ENCODE results near the gene LTA. TPM values are rescaled to one million over a fixed set of nuclear protein-coding genes. Genes with fewer than 3 reads are reported as not detected.

The LTA gene
- total RNA-seq, 2 donors from 2014 or later, result 1.2 TPM; not detected in 1

- no peak within 1 kb of the TSS for H3K4me3 ChIP-seq
- WGBS, result 74% methylated on average over 7 of the region's 7 CpGs
- H3K9me3 ChIP-seq, result no peaks in the 10 kb centered on the region
- H3K36me3 ChIP-seq, result peaks cover 11 to 13% of the 10 kb centered on the region in 2 donors
- H3K27me3 ChIP-seq (replicated peaks; ENCODE audit: insufficient read depth), result no peaks in the 10 kb centered on the region
- intact Hi-C loops (cut with DNase I), result no loop called here
- TF ChIP-seq CTCF (IDR thresholded peaks at IDR 0.05) (no peak), POLR2AphosphoS5 (IDR thresholded peaks at IDR 0.05) (no peak), POLR2A (IDR thresholded peaks at IDR 0.05) (no peak)
- H3K4me1 ChIP-seq (replicated peaks), result no peaks in the 10 kb centered on the region
- DNase-seq (ENCODE audit: low spot score), result no peak
- H3K27ac ChIP-seq, result no peak within 1 kb of the TSS
Observed at GRCh38 chr6:31528821-31529328, 43.2 kb upstream of the LTA start, which contains the start of gene MCCD1. Gene MCCD1, plus strand, starts transcription at chr6:31528962. Its CDS starts 53 bp downstream, at chr6:31529015.

GRCh38 chr6:31529329-31530150 is 42.5 kb upstream of the LTA start:
- Histone ChIP-seq H3K4me1 (replicated peaks) (no peaks in the 10 kb centered on the region), H3K9me3 (no peaks in the 10 kb centered on the region), H3K36me3 (peaks cover 11 to 14% of the 10 kb centered on the region in 2 donors), H3K27ac (no peak overlapping the region), H3K4me3 (no peak overlapping the region), H3K27me3 (replicated peaks; ENCODE audit: insufficient read depth) (no peaks in the 10 kb centered on the region)
- DNase-seq (ENCODE audit: low spot score), result no peak
- 44% methylated on average over 12 of the region's 12 CpGs for WGBS
- intact Hi-C loops (cut with DNase I), result no loop called here
- no peak for TF ChIP-seq CTCF (IDR thresholded peaks at IDR 0.05)
- TF ChIP-seq POLR2A (IDR thresholded peaks at IDR 0.05), result no peak
- TF ChIP-seq POLR2AphosphoS5 (IDR thresholded peaks at IDR 0.05), result no peak

GRCh38 chr6:31530659-31531058 is 41.4 kb upstream of the LTA start:
- intact Hi-C loops (cut with DNase I), result no loop called here
- H3K27me3 ChIP-seq (replicated peaks; ENCODE audit: insufficient read depth), result no peaks in the 10 kb centered on the region
- peaks cover 15 to 22% of the 10 kb centered on the region in 2 donors for H3K36me3 ChIP-seq
- H3K9me3 ChIP-seq, result no peaks in the 10 kb centered on the region
- H3K4me3 ChIP-seq, result no peak overlapping the region
- TF ChIP-seq CTCF (IDR thresholded peaks at IDR 0.05), result no peak
- no peak for TF ChIP-seq POLR2A (IDR thresholded peaks at IDR 0.05)
- no peak for TF ChIP-seq POLR2AphosphoS5 (IDR thresholded peaks at IDR 0.05)
- DNase-seq (ENCODE audit: low spot score), result no peak
- no peaks in the 10 kb centered on the region for H3K4me1 ChIP-seq (replicated peaks)
- H3K27ac ChIP-seq, result no peak overlapping the region
- 72% methylated on average over 6 of the region's 6 CpGs for WGBS

- intact Hi-C loops (cut with DNase I), result no loop called here
- TF ChIP-seq POLR2A (IDR thresholded peaks at IDR 0.05), result no peak
- no peak for TF ChIP-seq CTCF (IDR thresholded peaks at IDR 0.05)
- no peak for TF ChIP-seq POLR2AphosphoS5 (IDR thresholded peaks at IDR 0.05)
- no peak overlapping the region for H3K27ac ChIP-seq
- H3K27me3 ChIP-seq (replicated peaks; ENCODE audit: insufficient read depth), result no peaks in the 10 kb centered on the region
- H3K36me3 ChIP-seq, result peaks cover 15 to 27% of the 10 kb centered on the region in 2 donors
- H3K4me3 ChIP-seq, result no peak overlapping the region
- 88% methylated on average over 7 of the region's 7 CpGs for WGBS
- H3K4me1 ChIP-seq (replicated peaks), result no peaks in the 10 kb centered on the region
- no peak for DNase-seq (ENCODE audit: low spot score)
- no peaks in the 10 kb centered on the region for H3K9me3 ChIP-seq
Observed at GRCh38 chr6:31531162-31531561, 40.9 kb upstream of the LTA start.

Measured in prostate gland (tissue), 2 donors.